ENCODE data around the gene CADM1. TPM values are rescaled to one million over a fixed set of nuclear protein-coding genes. Genes with fewer than 3 reads are reported as not detected.
A peak's percentile ranks its signal among the peaks of the same experiment; 100 is the strongest.

Gene CADM1
- total RNA-seq, 1 experiment from 2014 or later: 534 TPM

DNA sequence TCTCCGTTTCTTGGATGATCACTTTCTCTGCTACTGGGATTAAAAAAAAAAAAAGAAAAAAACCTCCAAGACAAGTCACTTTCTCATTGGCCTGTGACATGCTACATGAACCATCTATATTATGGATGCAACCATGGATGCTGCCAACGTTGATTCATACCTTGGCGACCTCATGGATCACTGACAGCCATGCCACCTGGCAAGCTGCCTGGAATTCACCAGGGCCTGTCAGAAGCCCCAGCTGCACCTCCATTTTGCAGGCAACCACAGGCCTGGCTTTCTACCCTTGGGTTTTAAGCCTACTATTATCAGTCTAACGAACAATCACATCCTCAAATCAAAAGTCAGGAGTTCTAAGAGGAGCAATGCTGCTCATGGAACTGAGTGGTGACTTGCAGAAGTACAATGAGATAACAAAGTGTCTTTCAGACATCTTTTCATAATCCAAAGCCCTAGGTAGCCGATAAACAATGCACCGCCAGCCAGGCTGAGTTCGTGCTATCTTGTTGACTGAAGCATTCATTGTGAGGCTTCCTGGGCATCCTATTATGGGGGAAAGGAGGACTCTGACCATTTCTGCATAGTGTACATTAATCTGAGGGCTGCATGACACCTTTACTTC lies 48.0 kb upstream of the CADM1 start:
- ChIA-PET CTCF (interaction anchor here (1.3 kb wide), 1 partner anchor 127 kb away, joined by 3 read pairs; no protein-coding TSS in a partner anchor), POLR2A (no interaction called here)
- H3K4me1 Mint-ChIP-seq (ENCODE audit: low read depth, unreplicated experiment): peaks cover 30% of the 10 kb centered on the region
- H3K36me3 Mint-ChIP-seq (ENCODE audit: insufficient read depth, unreplicated experiment): peaks cover 10% of the 10 kb centered on the region
- H3K4me3 ChIP-seq (ENCODE audit: low read depth, low read length): no peak overlapping the region
- no peaks in the 10 kb centered on the region for H3K27me3 Mint-ChIP-seq (ENCODE audit: insufficient read depth, unreplicated experiment)
- no peak overlapping the region for H3K27ac Mint-ChIP-seq (ENCODE audit: unreplicated experiment)
- TF ChIP-seq, protein P1, sequence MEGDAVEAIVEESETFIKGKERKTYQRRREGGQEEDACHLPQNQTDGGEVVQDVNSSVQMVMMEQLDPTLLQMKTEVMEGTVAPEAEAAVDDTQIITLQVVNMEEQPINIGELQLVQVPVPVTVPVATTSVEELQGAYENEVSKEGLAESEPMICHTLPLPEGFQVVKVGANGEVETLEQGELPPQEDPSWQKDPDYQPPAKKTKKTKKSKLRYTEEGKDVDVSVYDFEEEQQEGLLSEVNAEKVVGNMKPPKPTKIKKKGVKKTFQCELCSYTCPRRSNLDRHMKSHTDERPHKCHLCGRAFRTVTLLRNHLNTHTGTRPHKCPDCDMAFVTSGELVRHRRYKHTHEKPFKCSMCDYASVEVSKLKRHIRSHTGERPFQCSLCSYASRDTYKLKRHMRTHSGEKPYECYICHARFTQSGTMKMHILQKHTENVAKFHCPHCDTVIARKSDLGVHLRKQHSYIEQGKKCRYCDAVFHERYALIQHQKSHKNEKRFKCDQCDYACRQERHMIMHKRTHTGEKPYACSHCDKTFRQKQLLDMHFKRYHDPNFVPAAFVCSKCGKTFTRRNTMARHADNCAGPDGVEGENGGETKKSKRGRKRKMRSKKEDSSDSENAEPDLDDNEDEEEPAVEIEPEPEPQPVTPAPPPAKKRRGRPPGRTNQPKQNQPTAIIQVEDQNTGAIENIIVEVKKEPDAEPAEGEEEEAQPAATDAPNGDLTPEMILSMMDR (IDR thresholded peaks at IDR 0.05; ENCODE audit: insufficient read depth in 1 of 2, low read depth in 1 of 2, low read length in 1 of 2, severe bottlenecking in 1 of 2, unreplicated experiment in 1 of 2): no peak
- no peaks in the 10 kb centered on the region for H3K9me3 ChIP-seq
- no TSS peak for BruUV-seq (replicated peaks)
- H3K36me3 ChIP-seq (ENCODE audit: control insufficient read depth, insufficient read depth, low read length): no peaks in the 10 kb centered on the region
- intact Hi-C loops (cut with micrococcal nuclease; ENCODE audit: unreplicated experiment): no loop called here
- peaks cover 31% of the 10 kb centered on the region for H3K4me1 ChIP-seq
- no peaks in the 10 kb centered on the region for H3K27me3 ChIP-seq (replicated peaks; ENCODE audit: control insufficient read depth, insufficient read depth, low read length)
- H3K4me3 Mint-ChIP-seq (ENCODE audit: unreplicated experiment): no peak overlapping the region
- DNase-seq: no peak
- no peaks in the 10 kb centered on the region for H3K9me3 Mint-ChIP-seq (ENCODE audit: unreplicated experiment)

DNA sequence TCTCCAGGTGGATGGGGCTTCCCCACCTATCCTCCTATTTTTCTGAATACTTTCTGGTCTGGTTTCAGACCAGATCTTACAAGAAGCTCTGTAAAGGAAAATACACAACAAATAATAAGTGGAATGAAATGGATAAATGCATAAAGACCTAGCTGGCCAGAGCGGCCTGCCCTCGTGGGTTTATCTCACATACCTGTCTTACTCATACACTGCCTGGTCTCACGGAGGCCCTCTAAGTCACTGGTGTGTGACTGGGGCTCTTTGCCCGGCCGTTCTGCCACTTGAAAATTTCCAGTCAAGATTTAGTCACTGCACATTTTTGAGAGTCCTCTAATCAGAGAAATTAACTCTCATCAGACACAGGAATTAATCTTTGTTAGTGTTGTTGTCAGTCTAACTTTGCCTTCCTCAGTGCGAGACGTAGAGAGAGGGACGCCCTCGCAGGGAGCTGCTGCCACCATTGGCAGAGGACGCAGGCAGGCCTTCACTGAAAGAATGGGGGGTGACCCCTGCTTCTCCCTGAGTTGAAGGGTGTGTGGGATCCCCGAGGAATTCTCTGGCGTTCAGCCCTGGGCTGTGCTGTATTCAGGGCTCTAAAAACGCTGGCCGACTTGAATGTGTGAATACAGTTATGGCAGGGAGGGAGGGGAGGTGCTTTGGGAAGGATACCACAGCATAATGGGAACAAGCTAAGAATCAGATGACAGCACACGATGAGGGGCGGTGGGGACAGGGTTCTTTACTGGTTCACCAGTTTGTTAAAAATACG lies 46.3 kb upstream of the CADM1 start:
- TF ChIP-seq, protein P1 (IDR thresholded peaks at IDR 0.05; ENCODE audit: insufficient read depth in 1 of 2, low read depth in 1 of 2, low read length in 1 of 2, severe bottlenecking in 1 of 2, unreplicated experiment in 1 of 2): no peak
- peaks cover 30% of the 10 kb centered on the region for H3K4me1 Mint-ChIP-seq (ENCODE audit: low read depth, unreplicated experiment)
- H3K36me3 Mint-ChIP-seq (ENCODE audit: insufficient read depth, unreplicated experiment): peaks cover 10% of the 10 kb centered on the region
- Histone ChIP-seq H3K36me3 (ENCODE audit: control insufficient read depth, insufficient read depth, low read length) (no peaks in the 10 kb centered on the region), H3K27me3 (replicated peaks; ENCODE audit: control insufficient read depth, insufficient read depth, low read length) (no peaks in the 10 kb centered on the region), H3K9me3 (no peaks in the 10 kb centered on the region), H3K4me3 (ENCODE audit: low read depth, low read length) (no peak overlapping the region), H3K4me1 (peaks cover 31% of the 10 kb centered on the region)
- no peak overlapping the region for H3K4me3 Mint-ChIP-seq (ENCODE audit: unreplicated experiment)
- ChIA-PET POLR2A (no interaction called here), CTCF (interaction anchor here (1.3 to 2.7 kb wide), 3 partner anchors 45 to 216 kb away, joined by 3 to 26 read pairs (median 11); partner anchors contain the start of gene CADM1)
- intact Hi-C loops (cut with micrococcal nuclease; ENCODE audit: unreplicated experiment): no loop called here
- H3K9me3 Mint-ChIP-seq (ENCODE audit: unreplicated experiment): no peaks in the 10 kb centered on the region
- H3K27ac Mint-ChIP-seq (ENCODE audit: unreplicated experiment): peak overlapping the region; percentile 77
- no TSS peak for BruUV-seq (replicated peaks)
- no peaks in the 10 kb centered on the region for H3K27me3 Mint-ChIP-seq (ENCODE audit: insufficient read depth, unreplicated experiment)
- DNase-seq: no peak

DNA sequence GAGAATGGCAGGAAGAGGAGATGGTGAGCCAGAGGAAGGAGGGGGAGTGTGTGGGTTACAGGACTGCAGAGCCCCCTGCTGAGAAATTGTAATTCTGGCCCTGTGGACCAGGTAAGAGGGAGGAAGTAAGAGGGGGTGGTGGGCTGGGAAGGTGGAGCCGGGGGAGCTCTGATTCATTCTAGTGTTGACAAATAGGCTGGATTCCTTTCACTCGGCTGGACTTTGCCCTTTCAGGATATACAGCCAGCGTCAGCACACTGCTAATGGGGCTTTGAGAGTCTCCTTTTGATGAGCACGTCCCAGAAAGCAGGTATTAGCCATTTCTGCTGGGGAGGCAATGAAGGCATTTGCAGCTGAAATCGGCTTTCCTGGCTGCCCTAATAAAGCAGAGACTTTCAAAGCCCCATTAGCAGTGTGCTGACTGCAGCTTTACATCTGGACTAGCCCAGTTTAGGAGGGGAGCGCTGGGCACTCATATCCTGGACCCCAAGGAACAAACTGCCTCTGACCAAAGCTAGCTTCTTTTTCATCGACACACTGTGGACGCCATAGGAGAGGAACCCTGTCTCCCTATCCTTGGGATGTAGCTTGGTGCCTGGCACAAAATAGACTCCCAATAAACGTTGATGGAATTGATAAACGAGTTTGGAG lies 44.8 kb upstream of the CADM1 start:
- H3K4me1 ChIP-seq: peaks cover 27% of the 10 kb centered on the region
- ChIA-PET POLR2A (interaction anchor here (0.5 to 1.3 kb wide), 3 partner anchors 42 to 645 kb away, joined by 3 to 9 read pairs (median 7); partner anchors contain the start of gene CADM1), CTCF (interaction anchor here (1.0 to 2.7 kb wide), 15 partner anchors 14 to 363 kb away, joined by 3 to 26 read pairs (median 5); partner anchors contain the start of gene CADM1)
- peak; percentile 91 to 96 for DNase-seq
- H3K36me3 ChIP-seq (ENCODE audit: control insufficient read depth, insufficient read depth, low read length): no peaks in the 10 kb centered on the region
- Mint-ChIP-seq H3K27me3 (ENCODE audit: insufficient read depth, unreplicated experiment) (no peaks in the 10 kb centered on the region), H3K9me3 (ENCODE audit: unreplicated experiment) (no peaks in the 10 kb centered on the region), H3K36me3 (ENCODE audit: insufficient read depth, unreplicated experiment) (peaks cover 10% of the 10 kb centered on the region), H3K27ac (ENCODE audit: unreplicated experiment) (peak overlapping the region; percentile 77), H3K4me1 (ENCODE audit: low read depth, unreplicated experiment) (peaks cover 30% of the 10 kb centered on the region), H3K4me3 (ENCODE audit: unreplicated experiment) (peak overlapping the region; percentile 36)
- H3K27me3 ChIP-seq (replicated peaks; ENCODE audit: control insufficient read depth, insufficient read depth, low read length): no peaks in the 10 kb centered on the region
- no peaks in the 10 kb centered on the region for H3K9me3 ChIP-seq
- BruUV-seq (replicated peaks): TSS peak; percentile 86
- H3K4me3 ChIP-seq (ENCODE audit: low read depth, low read length): no peak overlapping the region
- intact Hi-C loops (cut with micrococcal nuclease; ENCODE audit: unreplicated experiment): loop anchor here (1.0 to 2.0 kb wide), 4 partner anchors 8 to 214 kb away; partner anchors contain the start of gene CADM1
- TF ChIP-seq, protein P1 (IDR thresholded peaks at IDR 0.05; ENCODE audit: insufficient read depth in 1 of 2, low read depth in 1 of 2, low read length in 1 of 2, severe bottlenecking in 1 of 2, unreplicated experiment in 1 of 2): peak; percentile 32 to 65

Measured in Caco-2 (cell line).